Prostate gland (tissue), 2 donors: ENCODE data around the gene GADD45A. TPM values are rescaled to one million over a fixed set of nuclear protein-coding genes. Genes with fewer than 3 reads are reported as not detected.

ENCODE experiments used
- DNase-seq: peaks from one replicate; pipeline ENCODE4 v3.0.0-alpha.2; 2019; ENCODE audit warnings: low spot score
- H3K27ac ChIP-seq, 2 donors: fragments of 200-600 bp; sonication (generic); 2 replicates each; pipeline ENCODE4 v1.5.1; 2017 to 2019
- H3K27me3 ChIP-seq: fragments of 200-600 bp; sonication (generic); replicated peaks from 2 replicates; pipeline ENCODE4 v1.5.1; 2019; ENCODE audit not compliant: insufficient read depth
- H3K36me3 ChIP-seq, 2 donors: fragments of 200-600 bp; sonication (generic); 1 replicate in 1 of 2; 2 replicates in 1 of 2; pipeline versions ENCODE4 v1.5.1 to v1.8.1; 2017 to 2019
- H3K4me1 ChIP-seq: fragments of 200-600 bp; sonication (generic); replicated peaks from 2 replicates; pipeline ENCODE4 v1.5.1; 2019
- H3K4me3 ChIP-seq, 2 donors: fragments of 200-600 bp; sonication (generic); 2 replicates each; pipeline ENCODE4 v1.5.1; 2017 to 2019
- H3K9me3 ChIP-seq: fragments of 200-600 bp; sonication (generic); 2 replicates; pipeline ENCODE4 v1.5.1; 2017
- POLR2A ChIP-seq: fragments of 450-650 bp; IDR thresholded peaks from one replicate; pipeline ENCODE4 v1.6.1; 2016; ENCODE audit warnings: antibody characterized with exemption, mild to moderate bottlenecking
- POLR2AphosphoS5 ChIP-seq: sonication (generic); formaldehyde crosslinking; IDR thresholded peaks from one replicate; pipeline ENCODE4 v1.6.1; 2017; ENCODE audit warnings: antibody characterized with exemption
- WGBS: methylation state at CpG from one replicate; pipeline ENCODE4 v1.1.5; 2018; 5-methylcytosine and 5-hydroxymethylcytosine counted together
- intact Hi-C: fragments of 100-400 bp; cut with DNase I; formaldehyde crosslinking; loops from one replicate; pipeline ENCODE4 v1.14.2; 2022
- total RNA-seq, 2 donors: library from RNA; depleted of rRNA; stranded (reverse); fragments of >200 nt; gene quantifications; one replicate each; pipeline ENCODE4 v1.1.0, GENCODE V29; 2016
- TF ChIP-seq, protein P1 (sequence below), 4 experiments: fragments of 200-600 bp in 2 of 4; fragments of 450-650 bp in 2 of 4; sonication (generic) in 2 of 4; IDR thresholded peaks; 1 replicate in 3 of 4; 2 replicates in 1 of 4; pipeline ENCODE4 v1.5.1; 2016 to 2019; ENCODE audit warnings: antibody characterized with exemption in 4 of 4, mild to moderate bottlenecking in 2 of 4, moderate library complexity in 2 of 4

Gene GADD45A
- total RNA-seq, 2 donors from 2014 or later, result 28.9 to 43.9 TPM

GRCh38 chr1:67666636-67667035 is 18.4 kb upstream of the GADD45A start:
- H3K4me3 ChIP-seq, result no peak overlapping the region

DNA sequence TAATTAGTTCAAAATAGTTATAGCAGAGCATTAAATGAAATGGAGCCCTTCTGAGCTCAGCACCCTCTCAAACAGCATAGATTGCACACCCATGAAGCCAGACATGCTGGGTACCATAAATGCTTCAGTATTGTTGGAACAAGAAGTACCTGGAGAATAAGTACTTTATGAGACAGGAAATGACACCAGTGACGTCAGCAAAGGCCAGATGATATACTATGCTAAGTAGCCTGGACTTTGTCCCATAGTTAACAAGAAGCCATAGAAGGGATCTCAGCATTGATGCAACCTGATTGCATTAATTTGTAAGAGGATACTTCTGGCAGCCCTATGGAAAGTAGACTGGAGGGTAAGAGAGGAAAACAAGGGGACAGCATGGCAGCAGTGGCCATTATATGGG is 16.3 kb upstream of the GADD45A start:
- WGBS, result 25% methylated on average over 1 of the region's 1 CpG
- no peak overlapping the region for H3K27ac ChIP-seq
- no peaks in the 10 kb centered on the region for H3K27me3 ChIP-seq
- no peak for DNase-seq
- TF ChIP-seq POLR2A (no peak), POLR2AphosphoS5 (no peak)
- TF ChIP-seq, protein P1, sequence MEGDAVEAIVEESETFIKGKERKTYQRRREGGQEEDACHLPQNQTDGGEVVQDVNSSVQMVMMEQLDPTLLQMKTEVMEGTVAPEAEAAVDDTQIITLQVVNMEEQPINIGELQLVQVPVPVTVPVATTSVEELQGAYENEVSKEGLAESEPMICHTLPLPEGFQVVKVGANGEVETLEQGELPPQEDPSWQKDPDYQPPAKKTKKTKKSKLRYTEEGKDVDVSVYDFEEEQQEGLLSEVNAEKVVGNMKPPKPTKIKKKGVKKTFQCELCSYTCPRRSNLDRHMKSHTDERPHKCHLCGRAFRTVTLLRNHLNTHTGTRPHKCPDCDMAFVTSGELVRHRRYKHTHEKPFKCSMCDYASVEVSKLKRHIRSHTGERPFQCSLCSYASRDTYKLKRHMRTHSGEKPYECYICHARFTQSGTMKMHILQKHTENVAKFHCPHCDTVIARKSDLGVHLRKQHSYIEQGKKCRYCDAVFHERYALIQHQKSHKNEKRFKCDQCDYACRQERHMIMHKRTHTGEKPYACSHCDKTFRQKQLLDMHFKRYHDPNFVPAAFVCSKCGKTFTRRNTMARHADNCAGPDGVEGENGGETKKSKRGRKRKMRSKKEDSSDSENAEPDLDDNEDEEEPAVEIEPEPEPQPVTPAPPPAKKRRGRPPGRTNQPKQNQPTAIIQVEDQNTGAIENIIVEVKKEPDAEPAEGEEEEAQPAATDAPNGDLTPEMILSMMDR (IDR thresholded peaks at IDR 0.05), result no peak
- H3K9me3 ChIP-seq, result no peaks in the 10 kb centered on the region
- H3K4me3 ChIP-seq, result no peak overlapping the region
- H3K36me3 ChIP-seq, result no peaks in the 10 kb centered on the region
- no peaks in the 10 kb centered on the region for H3K4me1 ChIP-seq
- intact Hi-C loops, result no loop called here

More at GRCh38 chr1:67666636-67667035, 18.4 kb upstream of the GADD45A start:
- WGBS, result 85% methylated on average over 5 of the region's 5 CpGs
- intact Hi-C loops, result no loop called here
- TF ChIP-seq, protein P1 (IDR thresholded peaks at IDR 0.05), result no peak
- H3K4me1 ChIP-seq, result no peaks in the 10 kb centered on the region
- no peaks in the 10 kb centered on the region for H3K36me3 ChIP-seq
- H3K27me3 ChIP-seq, result no peaks in the 10 kb centered on the region
- H3K9me3 ChIP-seq, result no peaks in the 10 kb centered on the region
- no peak for DNase-seq
- H3K27ac ChIP-seq, result no peak overlapping the region

DNA sequence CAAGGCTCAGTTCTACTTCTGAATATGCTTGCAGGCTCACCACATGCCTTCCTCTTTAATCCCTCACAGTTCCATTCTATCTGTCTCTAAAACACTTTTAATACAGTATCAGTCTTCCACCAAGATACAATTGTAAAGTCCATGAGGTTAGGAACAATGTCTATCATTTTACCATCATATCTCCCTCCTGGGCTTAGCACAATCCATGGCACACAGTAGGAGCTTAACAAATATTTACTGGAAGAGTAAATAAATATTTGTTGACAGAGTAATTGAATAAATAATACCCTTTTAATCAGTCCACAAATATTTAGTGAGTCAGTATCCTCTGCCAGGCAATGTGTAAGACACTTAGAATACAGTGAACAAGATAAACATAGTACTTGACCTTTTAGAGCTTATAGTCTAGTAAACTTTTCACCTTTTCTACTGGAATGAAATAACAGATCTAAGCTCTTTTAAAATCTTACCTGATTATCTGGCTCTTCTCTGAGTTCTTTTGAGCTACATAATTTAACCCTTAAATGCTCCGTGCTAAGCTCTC is 12.7 kb upstream of the GADD45A start:
- no peak overlapping the region for H3K27ac ChIP-seq
- H3K27me3 ChIP-seq, result no peaks in the 10 kb centered on the region
- H3K4me3 ChIP-seq, result no peak overlapping the region
- TF ChIP-seq POLR2A, result no peak
- TF ChIP-seq POLR2AphosphoS5, result no peak
- TF ChIP-seq, protein P1 (IDR thresholded peaks at IDR 0.05), result no peak
- H3K36me3 ChIP-seq, result no peaks in the 10 kb centered on the region
- H3K4me1 ChIP-seq, result no peaks in the 10 kb centered on the region
- 94% methylated on average over 1 of the region's 1 CpG for WGBS
- H3K9me3 ChIP-seq, result no peaks in the 10 kb centered on the region
- intact Hi-C loops, result no loop called here
- no peak for DNase-seq

DNA sequence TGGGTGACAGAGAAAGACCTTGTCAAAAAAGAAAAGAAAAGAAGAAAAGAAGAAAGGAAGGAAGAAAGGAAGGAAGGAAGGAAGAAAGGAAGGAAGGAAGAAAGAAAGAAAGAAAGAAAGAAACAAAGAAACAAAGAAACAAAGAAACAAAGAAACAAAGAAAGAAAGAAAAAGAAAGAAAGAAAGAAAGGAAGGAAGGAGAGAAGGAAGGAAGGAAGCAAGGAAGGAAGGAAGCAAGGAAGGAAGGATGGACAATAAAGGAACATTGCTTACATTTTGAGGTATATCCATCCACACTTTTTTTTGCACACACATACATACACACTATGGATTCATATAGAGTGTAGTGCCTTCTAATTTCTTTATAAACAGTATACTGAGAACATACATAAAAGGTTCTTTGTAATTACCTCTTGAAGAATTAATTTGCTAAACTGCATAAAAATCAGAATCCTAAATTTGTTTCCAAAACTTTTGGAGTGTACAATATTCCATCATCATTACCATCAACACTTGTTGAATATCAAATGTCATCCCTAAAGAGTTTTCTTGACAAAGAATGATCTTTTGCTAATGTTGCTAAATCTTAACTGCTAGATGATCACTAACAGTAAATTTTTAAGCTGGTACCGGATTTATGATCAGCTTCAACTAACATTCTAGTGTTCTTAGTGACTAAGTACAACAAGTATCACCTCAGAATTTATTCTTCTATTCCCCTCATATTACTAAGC is 11.4 kb upstream of the GADD45A start:
- intact Hi-C loops, result no loop called here
- TF ChIP-seq POLR2AphosphoS5 (no peak), POLR2A (no peak)
- TF ChIP-seq, protein P1 (IDR thresholded peaks at IDR 0.05), result no peak
- no peaks in the 10 kb centered on the region for H3K9me3 ChIP-seq
- no peak for DNase-seq
- H3K27ac ChIP-seq, result no peak overlapping the region
- H3K36me3 ChIP-seq, result no peaks in the 10 kb centered on the region
- no peaks in the 10 kb centered on the region for H3K27me3 ChIP-seq
- H3K4me1 ChIP-seq, result no peaks in the 10 kb centered on the region
- no peak overlapping the region for H3K4me3 ChIP-seq
- 66% methylated on average over 1 of the region's 1 CpG for WGBS
